ENCODE data around the gene FBXO42. TPM values are rescaled to one million over a fixed set of nuclear protein-coding genes. Genes with fewer than 3 reads are reported as not detected.
A peak's percentile ranks its signal among the peaks of the same experiment; 100 is the strongest.

Gene FBXO42
- total and polyA plus RNA-seq, 9 of the 15 experiments (the other 6 are each of a cell fraction or from before 2014, with no cell fraction given): 7.2 to 24.8 (median 17.4) TPM

GRCh38 chr1:16352842-16353535 is 709 bp upstream of the FBXO42 start:
- POLR2A ChIA-PET: interaction anchor here (0.5 to 4.2 kb wide), 12 partner anchors 10 to 895 kb away, joined by 3 to 33 read pairs (median 3); partner anchors contain the start of gene SZRD1
- Histone ChIP-seq H3K9me1 (ENCODE audit: control insufficient read depth, insufficient read depth, low read length) (no peaks in the 10 kb centered on the region), H3K4me1 (replicated peaks in 1 of 2; ENCODE audit: control insufficient read depth in 2 of 2, insufficient read depth in 2 of 2, low read length in 2 of 2) (peaks cover 19 to 23% of the 10 kb centered on the region in 2 experiments), H2AFZ (ENCODE audit: low read depth, low read length) (peak overlapping the region; percentile 96), H3K9ac (ENCODE audit: insufficient read depth in 1 of 2, low read depth in 2 of 2, low read length in 2 of 2) (peak overlapping the region; percentile 90 to 98), H3K9me3 (replicated peaks; ENCODE audit: control insufficient read depth, insufficient read depth, low read depth, low read length) (no peaks in the 10 kb centered on the region), H3K4me3 (peak overlapping the region; percentile 96), H3K4me2 (ENCODE audit: insufficient read depth, low read length) (peak overlapping the region; percentile 99), H3K27me3 (ENCODE audit: control insufficient read depth in 2 of 2, insufficient read depth in 2 of 2, low read length in 2 of 2) (no peaks in the 10 kb centered on the region), H4K20me1 (replicated peaks; ENCODE audit: control insufficient read depth, insufficient read depth, low read length) (peaks cover 4% of the 10 kb centered on the region; the same call in 1 of the 2 replicates), H3K79me2 (ENCODE audit: control insufficient read depth, insufficient read depth, low read length) (peaks cover 49% of the 10 kb centered on the region), H3K36me3 (ENCODE audit: control insufficient read depth, insufficient read depth, low read length) (peaks cover 13% of the 10 kb centered on the region; the same call in 2 of the 3 replicates), H3K27ac (ENCODE audit: extremely low read depth, low read depth, low read length) (peak overlapping the region; percentile 88)
- 23% methylated on average over 11 of the region's 11 CpGs for WGBS (ENCODE audit: insufficient coverage, low coverage, missing lambda C conversion rate)
- DNase-seq (ENCODE audit: extremely low read depth in 1 of 4, low spot score in 3 of 4) (peak in 1 of 4 experiments; percentile 44), FAIRE-seq (no peak), ATAC-seq (peak; percentile 0; the same call in 1 of the 3 replicates)
- CTCF ChIA-PET (ENCODE audit: low intra/inter-chr PET ratio): interaction anchor here (1.8 kb wide), 1 partner anchor 11 kb away, joined by 8 read pairs; no protein-coding TSS in a partner anchor
- BruUV-seq (replicated peaks): TSS peak; percentile 91
- intact Hi-C loops (cut with micrococcal nuclease): loop anchor here (5.0 kb wide), 2 partner anchors 86 to 106 kb away; no protein-coding TSS in a partner anchor
- in situ Hi-C loops (cut with MboI): no loop called here
- no peak for TF ChIP-seq ELK3 (CRISPR knock-in tag; IDR thresholded peaks at IDR 0.05)
- TF ChIP-seq ZNF766 (CRISPR knock-in tag; conservative IDR thresholded peaks at IDR 0.05): peak; percentile 38; the same call in 1 of the 2 replicates
- no peak for TF ChIP-seq ID3 (CRISPR knock-in tag; IDR thresholded peaks at IDR 0.05)
- peak; percentile 15; the same call in 1 of the 2 replicates for TF ChIP-seq ID3 (tag; IDR thresholded peaks at IDR 0.05)
- peak; percentile 67 for TF ChIP-seq CBFA2T3 (IDR thresholded peaks at IDR 0.05)
- 0 out of 2 replicates have a peak, but pooled peaks have one; percentile 1 for TF ChIP-seq RNF219 (CRISPR knock-in tag; IDR thresholded peaks at IDR 0.05)
- no peak for TF ChIP-seq ATF6 (CRISPR knock-in tag; IDR thresholded peaks at IDR 0.05)
- TF ChIP-seq AFF1 (IDR thresholded peaks at IDR 0.05; ENCODE audit: low read depth in 1 of 2, partially characterized antibody in 2 of 2): peak; percentile 8 to 20

All from K562 (cell line).